K562 (cell line): ENCODE measurements around the gene CNKSR3. TPM values are rescaled to one million over a fixed set of nuclear protein-coding genes. Genes with fewer than 3 reads are reported as not detected.

Experiments used
- ATAC-seq: fragments of 200-7000 bp; cut with Tn5 transposase; 3 replicates; pipeline ENCODE4 v1.9.1; 2020; ENCODE audit warnings: moderate library complexity
- BruUV-seq: library from RNA; stranded (reverse); fragments of 400-500 nt; replicated peaks from 2 replicates; lab custom pipeline; 2021; lab: Mats Ljungman, UMichigan
- CTCF ChIA-PET: fragments of 300-600 bp; formaldehyde crosslinking; extraction: SDS; loops from one replicate; lab custom pipeline; 2021; ENCODE audit warnings: low intra/inter-chr PET ratio; lab: Yijun Ruan, JAX
- POLR2A ChIA-PET: fragments of 300-600, 350-650 bp; sonication (Branson Sonifier 250); formaldehyde crosslinking; extraction: SDS; loops from one replicate; lab custom pipeline; 2021; ENCODE audit warnings: antibody characterized with exemption, inconsistent platforms; lab: Yijun Ruan, JAX
- DNase-seq, 4 experiments: peaks; one replicate each; pipeline versions ENCODE4 v3.0.0 to v3.0.0-alpha.2; 2011 to 2018; ENCODE audit warnings: low spot score in 3 of 4, mixed read lengths in 3 of 4; ENCODE audit errors: extremely low read depth in 1 of 4
- FAIRE-seq: peaks from 2 replicates; lab custom pipeline; 2011; peaks lifted over from hg19 to GRCh38; lab: Jason Lieb, UNC
- H2AFZ ChIP-seq: 2 replicates; pipeline ENCODE4 v1.6.0; 2011; ENCODE audit warnings: low read depth, low read length, control low read depth, inconsistent platforms
- H3K27ac ChIP-seq: fragments of 200-600 bp; 3 replicates; pipeline ENCODE4 v1.8.0; 2011; ENCODE audit warnings: low read depth, mild to moderate bottlenecking, control low read depth, inconsistent platforms, low read length, moderate library complexity, mixed read lengths; ENCODE audit errors: extremely low read depth
- H3K27me3 ChIP-seq, 2 experiments: fragments of 300-600 bp in 1 of 2; 2 replicates in 1 of 2; 3 replicates in 1 of 2; pipeline versions ENCODE4 v1.6.0 to v1.8.0; 2011; ENCODE audit warnings: inconsistent platforms in 2 of 2, low read length in 2 of 2, mild to moderate bottlenecking in 1 of 2, mixed read lengths in 1 of 2, moderate library complexity in 1 of 2; ENCODE audit not compliant: control insufficient read depth in 2 of 2, insufficient read depth in 2 of 2
- H3K36me3 ChIP-seq: fragments of 300-600 bp; 3 replicates; pipeline ENCODE4 v1.8.0; 2011; ENCODE audit warnings: mild to moderate bottlenecking, low read length, inconsistent platforms; ENCODE audit not compliant: control insufficient read depth, insufficient read depth
- H3K4me1 ChIP-seq, 2 experiments: fragments of 200-600 bp in 1 of 2; replicated peaks in 1 of 2; 2 replicates in 1 of 2; 3 replicates in 1 of 2; pipeline versions ENCODE4 v1.5.1 to v1.8.0; 2011; ENCODE audit warnings: inconsistent platforms in 2 of 2, low read length in 2 of 2, mild to moderate bottlenecking in 1 of 2, mixed read lengths in 1 of 2, moderate library complexity in 1 of 2; ENCODE audit not compliant: control insufficient read depth in 2 of 2, insufficient read depth in 2 of 2
- H3K4me2 ChIP-seq: 2 replicates; pipeline ENCODE4 v1.6.1; 2011; ENCODE audit warnings: low read length, control low read depth, inconsistent platforms, mixed read lengths; ENCODE audit not compliant: insufficient read depth
- H3K4me3 ChIP-seq: fragments of 200-600 bp; sonication (generic), shearing (Covaris generic); 2 replicates; pipeline ENCODE4 v1.5.1; 2016; ENCODE audit warnings: control low read depth, inconsistent platforms
- H3K79me2 ChIP-seq: fragments of 200-600 bp; 3 replicates; pipeline ENCODE4 v1.8.0; 2011; ENCODE audit warnings: low read length, inconsistent platforms; ENCODE audit not compliant: control insufficient read depth, insufficient read depth
- H3K9ac ChIP-seq, 2 experiments: 2 replicates each; pipeline versions ENCODE4 v1.6.0 to v1.6.1; 2011; ENCODE audit warnings: low read depth in 2 of 2, low read length in 2 of 2, control low read depth in 1 of 2, inconsistent platforms in 1 of 2, mild to moderate bottlenecking in 1 of 2, mixed read lengths in 1 of 2; ENCODE audit not compliant: insufficient read depth in 1 of 2
- H3K9me1 ChIP-seq: one replicate; pipeline ENCODE4 v1.6.0; 2011; ENCODE audit warnings: inconsistent platforms, mild to moderate bottlenecking, low read length, moderate library complexity; ENCODE audit not compliant: control insufficient read depth, insufficient read depth
- H3K9me3 ChIP-seq: replicated peaks from 2 replicates; pipeline ENCODE4 v1.5.1; 2011; ENCODE audit warnings: low read depth, low read length, inconsistent platforms; ENCODE audit not compliant: control insufficient read depth, insufficient read depth
- H4K20me1 ChIP-seq: replicated peaks from 2 replicates; pipeline ENCODE4 v1.6.1; 2011; ENCODE audit warnings: low read length, inconsistent platforms, mixed read lengths; ENCODE audit not compliant: control insufficient read depth, insufficient read depth
- FOXJ3 ChIP-seq: sonication (generic); formaldehyde crosslinking; IDR thresholded peaks from 2 replicates; pipeline ENCODE4 v1.4.0; 2020; ENCODE audit warnings: mild to moderate bottlenecking, missing genetic modification reagents
- JUND ChIP-seq, 2 experiments: IDR thresholded peaks; 2 replicates in 1 of 2; 3 replicates in 1 of 2; pipeline ENCODE4 v1.6.1; 2011; ENCODE audit warnings: borderline replicate concordance in 2 of 2, low read depth in 2 of 2, low read length in 2 of 2, improper control_type of control experiment in 1 of 2, missing biosample characterization in 1 of 2, missing genetic modification characterization in 1 of 2, missing genetic modification reagents in 1 of 2
- NCOA6 ChIP-seq: fragments of 450-650 bp; IDR thresholded peaks from 2 replicates; pipeline ENCODE4 v1.6.1; 2017; ENCODE audit warnings: mild to moderate bottlenecking
- NCOR1 ChIP-seq: fragments of 450-650 bp; IDR thresholded peaks from 2 replicates; pipeline ENCODE4 v1.6.1; 2016; ENCODE audit warnings: mild to moderate bottlenecking, moderate library complexity
- NFYB ChIP-seq: IDR thresholded peaks from 2 replicates; pipeline ENCODE4 v1.6.1; 2011; ENCODE audit warnings: mild to moderate bottlenecking, moderate library complexity; ENCODE audit not compliant: insufficient read length; ENCODE audit errors: extremely low read depth
- NR2C1 ChIP-seq, 2 experiments: fragments of 450-650 bp; IDR thresholded peaks; 2 replicates each; pipeline ENCODE4 v1.6.1; 2017; ENCODE audit warnings: mild to moderate bottlenecking in 2 of 2, antibody characterized with exemption in 1 of 2, inconsistent platforms in 1 of 2, missing compliant biosample characterization in 1 of 2, missing genetic modification characterization in 1 of 2
- NR2F6 ChIP-seq: fragments of 450-650 bp; formaldehyde crosslinking; IDR thresholded peaks from 2 replicates; pipeline ENCODE4 v1.4.0; 2020; ENCODE audit warnings: mild to moderate bottlenecking
- RFX7 ChIP-seq: fragments of 250-450 bp; sonication (Bioruptor Pico); IDR thresholded peaks from 2 replicates; pipeline ENCODE4 v1.5.1; 2021; ENCODE audit warnings: mild to moderate bottlenecking
- SAFB ChIP-seq: fragments of 200-400 bp; formaldehyde crosslinking; IDR thresholded peaks from 2 replicates; pipeline ENCODE4 v1.6.1; 2017; ENCODE audit warnings: low read depth, low read length, borderline replicate concordance
- SIN3A ChIP-seq, 2 experiments: fragments of 150-350 bp in 1 of 2; IDR thresholded peaks; 2 replicates each; pipeline ENCODE4 v1.6.1; 2011 to 2016; ENCODE audit warnings: borderline replicate concordance in 2 of 2, low read depth in 2 of 2, low read length in 2 of 2, mild to moderate bottlenecking in 2 of 2, moderate library complexity in 2 of 2; ENCODE audit not compliant: control insufficient read depth in 1 of 2
- SREBF2 ChIP-seq: sonication (generic); formaldehyde crosslinking; IDR thresholded peaks from 2 replicates; pipeline ENCODE4 v1.4.0; 2020; ENCODE audit warnings: mild to moderate bottlenecking, missing genetic modification reagents
- TEAD2 ChIP-seq: fragments of 450-650 bp; IDR thresholded peaks from 2 replicates; pipeline ENCODE4 v1.6.1; 2016; ENCODE audit warnings: missing genetic modification characterization, control low read depth, missing compliant biosample characterization
- ZEB2 ChIP-seq: fragments of 450-650 bp; IDR thresholded peaks from 2 replicates; pipeline ENCODE4 v1.6.1; 2016
- ZNF436 ChIP-seq: fragments of 250-450, 450-650 bp; sonication (Bioruptor Pico); formaldehyde crosslinking; IDR thresholded peaks from 2 replicates; pipeline ENCODE4 v1.7.0; 2020; ENCODE audit warnings: mild to moderate bottlenecking
- ZNF695 ChIP-seq: fragments of 450-650 bp; formaldehyde crosslinking; IDR thresholded peaks from 2 replicates; pipeline ENCODE4 v1.4.0; 2020; ENCODE audit warnings: mild to moderate bottlenecking, moderate library complexity
- ZNF75A ChIP-seq: fragments of 450-650 bp; formaldehyde crosslinking; IDR thresholded peaks from 2 replicates; pipeline ENCODE4 v1.4.0; 2020; ENCODE audit warnings: mild to moderate bottlenecking
- ZNF77 ChIP-seq: fragments of 250-450 bp; sonication (Bioruptor Pico); IDR thresholded peaks from 2 replicates; pipeline ENCODE4 v1.5.0; 2020
- ZNF780A ChIP-seq: fragments of 250-450 bp; sonication (Bioruptor Pico); IDR thresholded peaks from 2 replicates; pipeline ENCODE4 v1.5.0; 2021; ENCODE audit warnings: mild to moderate bottlenecking
- WGBS: fragments of 100-300 bp; shearing (Covaris generic); methylation state at CpG from one replicate; pipeline ENCODE4 v1.1.6; 2016; ENCODE audit warnings: low coverage, mixed read lengths; ENCODE audit not compliant: insufficient coverage; ENCODE audit errors: missing lambda C conversion rate; 5-methylcytosine and 5-hydroxymethylcytosine counted together
- in situ Hi-C: fragments of 300-500 bp; cut with MboI; formaldehyde crosslinking; loops from 4 replicates; pipeline ENCODE4 v1.15.0; 2018; ENCODE audit warnings: inconsistent platforms, mixed read lengths
- intact Hi-C: fragments of 100-400 bp; cut with micrococcal nuclease; formaldehyde crosslinking; loops from 2 replicates; pipeline ENCODE4 v1.14.2; 2022
- polyA plus RNA-seq, 8 experiments: library from polyadenylated mRNA; depleted of rRNA in 4 of 8; stranded (reverse) in 5 of 8; unstranded in 3 of 8; fragments of >200 nt; fragmentation: Nextera tagmentation in 2 of 8; fragmentation: Illumina TruSeq in 1 of 8; extraction: Ambion mirVana in 2 of 8; extraction: Trizol in 1 of 8; gene quantifications; 2 replicates each; pipeline versions ENCODE4 v1.2.1 to v1.2.3, GENCODE V29; 2011 to 2014; ENCODE audit warnings: inconsistent platforms in 1 of 8, missing spikeins in 1 of 8
- total RNA-seq, 7 experiments: library from RNA; depleted of rRNA in 6 of 7; stranded (reverse); fragments of >200 nt in 6 of 7; fragmentation: Illumina TruSeq in 2 of 7; extraction: Trizol in 2 of 7; gene quantifications; 2 replicates each; pipeline versions ENCODE4 v1.2.1 to v1.2.3, GENCODE V29; 2011 to 2021; ENCODE audit warnings: low replicate concordance in 1 of 7
- TF ChIP-seq, protein P1 (sequence below): fragments of 450-650 bp; IDR thresholded peaks from 2 replicates; pipeline ENCODE4 v1.6.1; 2017; ENCODE audit warnings: antibody characterized with exemption, mild to moderate bottlenecking

The CNKSR3 gene
- total and polyA plus RNA-seq, 9 of the 15 experiments (the other 6 are each of a cell fraction or from before 2014, with no cell fraction given), result 4.5 to 29.6 (median 9.5) TPM

DNA sequence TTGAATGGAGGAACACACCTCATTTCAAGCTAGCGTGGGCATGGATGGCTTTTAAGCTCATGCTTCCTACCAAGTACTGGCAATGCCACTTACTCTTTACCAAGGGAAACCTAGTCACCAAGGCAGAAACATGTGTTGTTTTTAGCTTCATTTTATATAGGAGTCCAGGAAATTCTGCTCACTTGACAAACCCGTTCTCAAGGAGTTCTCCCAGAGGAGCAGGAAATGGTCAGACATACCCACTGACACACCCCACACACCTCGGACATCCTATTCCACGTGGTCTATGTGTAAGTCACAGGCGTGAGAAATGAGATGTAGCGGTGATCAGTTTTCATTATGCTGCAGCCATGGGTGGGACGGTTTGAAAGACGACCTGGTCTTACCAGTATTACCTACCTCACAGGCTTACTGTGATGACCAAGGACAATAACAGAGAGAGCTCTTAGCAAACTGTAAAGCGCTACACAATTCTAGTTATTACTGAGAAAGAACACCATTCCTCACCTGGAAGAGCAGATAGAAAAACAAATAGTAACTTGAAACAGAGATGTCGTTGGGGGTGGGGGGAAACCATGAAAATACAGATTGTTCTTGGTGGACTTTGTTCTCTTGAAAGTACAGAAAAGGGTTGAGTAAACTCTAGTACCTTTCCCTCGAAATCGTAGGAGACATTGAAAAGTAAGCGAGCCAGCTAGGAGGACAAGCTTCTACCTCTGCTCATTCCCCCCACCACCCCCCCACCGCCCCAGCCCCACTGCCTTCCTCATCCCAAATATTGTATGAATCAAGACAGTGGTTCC, 1.7 kb downstream of the CNKSR3 start:
- intact Hi-C loops (loop anchor here (2.0 kb wide), 1 partner anchor 106 kb away; no protein-coding TSS in a partner anchor), in situ Hi-C loops (loop anchor here (25.0 kb wide), 1 partner anchor 1521 kb away; the partner anchor contains the start of gene FBXO5)
- TF ChIP-seq NCOR1 (no peak), TEAD2 (tag) (no peak), NR2C1 (IDR thresholded peaks at IDR 0.05) (no peak), NR2C1 (tag; IDR thresholded peaks at IDR 0.05) (no peak), ZNF77 (CRISPR knock-in tag) (no peak), FOXJ3 (no peak), ZEB2 (no peak), SREBF2 (CRISPR knock-in tag) (no peak), ZNF436 (no peak), ZNF695 (CRISPR knock-in tag) (no peak), NFYB (no peak), RFX7 (no peak), ZNF780A (CRISPR knock-in tag) (no peak), NCOA6 (no peak), NR2F6 (no peak), SIN3A (IDR thresholded peaks at IDR 0.05; ENCODE audit: borderline replicate concordance in 2 of 2, control insufficient read depth in 1 of 2, low read depth in 2 of 2, low read length in 2 of 2) (peak in 1 of 2 experiments; percentile 85; a peak in 1 of 4 replicates), SAFB (no peak), ZNF75A (CRISPR knock-in tag) (no peak), JUND (IDR thresholded peaks at IDR 0.05; ENCODE audit: borderline replicate concordance, low read depth, low read length) (no peak), JUND (tag; IDR thresholded peaks at IDR 0.05; ENCODE audit: borderline replicate concordance, low read depth, low read length) (no peak)
- TF ChIP-seq, protein P1, sequence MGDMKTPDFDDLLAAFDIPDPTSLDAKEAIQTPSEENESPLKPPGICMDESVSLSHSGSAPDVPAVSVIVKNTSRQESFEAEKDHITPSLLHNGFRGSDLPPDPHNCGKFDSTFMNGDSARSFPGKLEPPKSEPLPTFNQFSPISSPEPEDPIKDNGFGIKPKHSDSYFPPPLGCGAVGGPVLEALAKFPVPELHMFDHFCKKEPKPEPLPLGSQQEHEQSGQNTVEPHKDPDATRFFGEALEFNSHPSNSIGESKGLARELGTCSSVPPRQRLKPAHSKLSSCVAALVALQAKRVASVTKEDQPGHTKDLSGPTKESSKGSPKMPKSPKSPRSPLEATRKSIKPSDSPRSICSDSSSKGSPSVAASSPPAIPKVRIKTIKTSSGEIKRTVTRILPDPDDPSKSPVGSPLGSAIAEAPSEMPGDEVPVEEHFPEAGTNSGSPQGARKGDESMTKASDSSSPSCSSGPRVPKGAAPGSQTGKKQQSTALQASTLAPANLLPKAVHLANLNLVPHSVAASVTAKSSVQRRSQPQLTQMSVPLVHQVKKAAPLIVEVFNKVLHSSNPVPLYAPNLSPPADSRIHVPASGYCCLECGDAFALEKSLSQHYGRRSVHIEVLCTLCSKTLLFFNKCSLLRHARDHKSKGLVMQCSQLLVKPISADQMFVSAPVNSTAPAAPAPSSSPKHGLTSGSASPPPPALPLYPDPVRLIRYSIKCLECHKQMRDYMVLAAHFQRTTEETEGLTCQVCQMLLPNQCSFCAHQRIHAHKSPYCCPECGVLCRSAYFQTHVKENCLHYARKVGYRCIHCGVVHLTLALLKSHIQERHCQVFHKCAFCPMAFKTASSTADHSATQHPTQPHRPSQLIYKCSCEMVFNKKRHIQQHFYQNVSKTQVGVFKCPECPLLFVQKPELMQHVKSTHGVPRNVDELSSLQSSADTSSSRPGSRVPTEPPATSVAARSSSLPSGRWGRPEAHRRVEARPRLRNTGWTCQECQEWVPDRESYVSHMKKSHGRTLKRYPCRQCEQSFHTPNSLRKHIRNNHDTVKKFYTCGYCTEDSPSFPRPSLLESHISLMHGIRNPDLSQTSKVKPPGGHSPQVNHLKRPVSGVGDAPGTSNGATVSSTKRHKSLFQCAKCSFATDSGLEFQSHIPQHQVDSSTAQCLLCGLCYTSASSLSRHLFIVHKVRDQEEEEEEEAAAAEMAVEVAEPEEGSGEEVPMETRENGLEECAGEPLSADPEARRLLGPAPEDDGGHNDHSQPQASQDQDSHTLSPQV, result no peak

More for the DNA sequence above, 1.7 kb downstream of the CNKSR3 start:
- peaks cover 23% of the 10 kb centered on the region for H3K36me3 ChIP-seq
- peak overlapping the region; percentile 69 for H3K4me3 ChIP-seq
- H3K9me1 ChIP-seq, result no peaks in the 10 kb centered on the region
- DNase-seq, result peak; percentile 33 to 54 (median 48)
- H3K4me1 ChIP-seq, result peaks cover 17 to 36% of the 10 kb centered on the region in 2 experiments; a peak in 4 of 5 replicates
- H2AFZ ChIP-seq, result peak overlapping the region; percentile 84
- no peak for FAIRE-seq
- ChIA-PET POLR2A (interaction anchor here (0.6 to 2.9 kb wide), 4 partner anchors 8 to 157 kb away, joined by 3 to 14 read pairs (median 8); no protein-coding TSS in a partner anchor), CTCF (no interaction called here)
- peak overlapping the region; percentile 76 to 95 for H3K9ac ChIP-seq
- ATAC-seq, result peak; percentile 7
- H4K20me1 ChIP-seq, result no peaks in the 10 kb centered on the region
- WGBS, result 6% methylated on average over 14 of the region's 14 CpGs
- TSS peak; percentile 35 for BruUV-seq
- peaks cover 66% of the 10 kb centered on the region for H3K79me2 ChIP-seq
- no peaks in the 10 kb centered on the region for H3K9me3 ChIP-seq
- H3K4me2 ChIP-seq, result peak overlapping the region; percentile 85
- no peaks in the 10 kb centered on the region for H3K27me3 ChIP-seq
- peak overlapping the region; percentile 70 for H3K27ac ChIP-seq
